Fibroblast of the conjunctiva (primary cell): ENCODE results near the gene RNU7-1.

Experiments
- DNase-seq: peaks from one replicate; pipeline ENCODE4 v3.0.0-alpha.2; 2010; ENCODE audit warnings: low read depth

RNU7-1 gene

GRCh38 chr12:6965714-6966113 lies 22.1 kb downstream of the RNU7-1 start:
- DNase-seq, result no peak

GRCh38 chr12:6966351-6966750 lies 22.7 kb downstream of the RNU7-1 start:
- no peak for DNase-seq

- no peak for DNase-seq
Measured at GRCh38 chr12:6967651-6968100, 24.1 kb downstream of the RNU7-1 start.

- no peak for DNase-seq
Measured at GRCh38 chr12:6968426-6968825, 24.8 kb downstream of the RNU7-1 start.

- DNase-seq, result no peak
Measured at GRCh38 chr12:6970096-6970527, 26.5 kb downstream of the RNU7-1 start.

- DNase-seq, result no peak
Measured at GRCh38 chr12:6974180-6974579, 30.6 kb downstream of the RNU7-1 start.

- DNase-seq, result no peak
Measured at GRCh38 chr12:6975297-6976032, 31.8 kb downstream of the RNU7-1 start.

- no peak for DNase-seq
Measured at GRCh38 chr12:6977653-6978052, 34.0 kb downstream of the RNU7-1 start.

GRCh38 chr12:6978188-6978587 lies 34.6 kb downstream of the RNU7-1 start:
- no peak for DNase-seq

GRCh38 chr12:6978611-6979011 lies 35.0 kb downstream of the RNU7-1 start:
- DNase-seq, result no peak

GRCh38 chr12:6979021-6979420 lies 35.4 kb downstream of the RNU7-1 start:
- no peak for DNase-seq

GRCh38 chr12:6979453-6979852 lies 35.8 kb downstream of the RNU7-1 start:
- no peak for DNase-seq

GRCh38 chr12:6980075-6980474 lies 36.5 kb downstream of the RNU7-1 start:
- no peak for DNase-seq

- DNase-seq, result no peak
Measured at GRCh38 chr12:6980740-6981139, 37.1 kb downstream of the RNU7-1 start.

- DNase-seq, result no peak
Measured at GRCh38 chr12:6981152-6982052, 37.8 kb downstream of the RNU7-1 start.

- DNase-seq, result no peak
Measured at GRCh38 chr12:6982532-6982931, 38.9 kb downstream of the RNU7-1 start.

- no peak for DNase-seq
Measured at GRCh38 chr12:6987956-6988553, 44.4 kb downstream of the RNU7-1 start.
